Stimulated activated CD8-positive, alpha-beta memory T cell treated with anti-CD3 and anti-CD28 coated beads, Interleukin-4, amount 100 ng/mL, for 1 hour (primary cell): Measurements from ENCODE around the gene INTS6L.

Source experiments
- DNase-seq, 2 donors: peaks; one replicate each; pipeline ENCODE4 v3.0.0-alpha.2; 2020; ENCODE audit warnings: low read depth in 2 of 2, low spot score in 1 of 2

The INTS6L gene

DNA sequence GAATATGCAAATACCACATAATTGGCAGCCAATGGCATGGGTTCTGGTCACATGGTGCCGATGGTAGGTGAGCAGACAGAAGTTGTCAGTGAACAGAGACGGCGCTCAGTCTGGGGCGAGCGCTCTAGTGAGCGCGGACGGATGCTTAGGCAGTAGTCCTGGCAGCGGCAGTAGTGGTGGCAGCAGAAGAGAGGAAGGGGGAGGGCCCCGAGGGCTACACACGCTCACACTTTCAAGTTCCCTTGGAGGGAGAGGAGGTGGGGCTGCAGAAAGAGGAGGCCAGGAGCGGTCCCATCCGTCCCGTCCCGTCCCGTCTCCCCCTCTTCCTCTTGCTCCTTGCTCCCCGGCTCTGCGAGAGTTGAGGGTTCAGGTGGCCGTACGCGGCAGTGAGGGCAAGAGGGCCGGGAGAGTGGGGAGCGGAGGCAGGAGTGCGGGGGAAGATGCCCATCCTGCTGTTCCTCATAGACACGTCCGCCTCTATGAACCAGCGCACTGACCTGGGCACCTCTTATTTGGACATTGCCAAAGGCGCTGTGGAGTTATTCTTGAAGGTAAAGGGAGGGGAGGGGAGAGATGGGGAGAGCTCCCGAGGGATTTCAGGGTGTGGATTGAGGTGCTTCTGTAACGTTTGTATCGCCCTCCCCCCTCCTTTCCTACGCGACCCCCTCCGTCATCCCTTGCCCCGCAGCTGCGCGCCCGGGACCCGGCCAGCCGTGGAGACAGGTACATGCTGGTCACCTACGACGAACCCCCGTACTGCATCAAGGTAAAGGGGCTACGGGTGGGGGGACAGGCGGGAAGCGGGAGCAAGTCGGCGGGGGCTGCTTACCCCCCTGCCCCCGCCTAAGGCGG lies at the start of gene INTS6L:
INTS6L (plus strand) TSS at position 108 of the 852 bp plus-strand sequence; CDS start at position 441, 333 bp downstream.
- peak; percentile 59 to 72 for DNase-seq

DNA sequence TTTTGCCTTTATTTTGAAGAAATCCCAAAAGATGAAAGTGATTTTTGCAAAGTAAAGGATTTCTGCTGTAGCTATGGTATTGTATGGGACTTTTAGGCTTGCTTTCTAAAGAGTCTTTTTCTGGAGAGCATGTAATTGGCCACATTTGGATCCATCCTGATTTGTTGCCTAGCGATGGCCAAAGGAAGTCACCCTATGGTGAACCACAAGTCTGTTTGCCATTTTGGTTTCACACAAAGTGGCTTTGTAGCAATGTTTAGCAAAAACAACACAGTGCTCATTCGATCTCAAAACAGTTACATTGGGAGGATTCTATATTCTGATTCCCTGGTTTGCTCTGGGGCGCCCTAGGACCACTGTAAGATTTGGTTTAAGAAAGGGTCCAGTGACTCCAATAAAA lies 44.1 kb upstream of the INTS6L start:
- DNase-seq, result no peak

DNA sequence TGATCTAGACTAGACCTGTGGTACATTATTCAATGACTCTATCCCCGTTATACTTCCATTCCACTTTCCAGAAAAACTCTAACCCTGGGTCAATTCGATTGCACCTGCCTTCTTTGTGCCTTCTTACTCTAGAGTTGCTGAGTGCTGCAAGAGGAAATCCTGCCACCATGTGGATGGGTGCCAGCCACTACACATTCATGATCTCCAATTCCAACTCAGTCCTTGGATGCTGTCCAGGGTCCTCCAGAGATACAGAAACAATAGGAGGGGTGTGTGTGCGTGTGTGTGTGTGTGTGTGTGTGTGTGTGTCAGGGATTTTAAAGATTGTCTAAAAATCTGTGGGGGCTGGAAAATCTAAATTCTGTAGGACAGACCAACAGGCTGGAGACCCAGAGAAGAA lies 42.9 kb upstream of the INTS6L start:
- no peak for DNase-seq

- DNase-seq, result no peak
Observed at GRCh38 chrX:135480076-135480475, 40.4 kb upstream of the INTS6L start.

DNA sequence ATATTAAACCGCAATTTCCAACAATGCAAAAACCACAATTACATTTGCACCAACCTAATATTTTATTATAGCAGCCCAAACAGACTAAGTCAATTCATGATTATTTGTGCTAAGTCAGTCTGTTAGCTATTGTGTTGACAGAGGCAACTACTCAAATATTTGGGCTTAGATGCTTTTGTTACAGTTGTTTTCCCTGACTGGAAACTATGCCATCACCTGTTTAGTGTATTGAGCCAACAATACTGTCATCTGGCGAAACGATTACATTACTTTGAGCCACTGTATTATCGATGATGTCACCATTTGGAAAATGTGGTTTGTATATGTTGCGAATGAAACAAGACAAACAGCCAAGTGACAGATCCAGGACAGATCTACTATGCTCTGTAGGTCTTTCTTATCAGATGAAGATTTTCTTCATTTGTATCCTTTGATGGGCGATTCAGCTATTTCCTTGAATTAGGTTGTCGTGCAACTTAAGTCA lies 38.7 kb upstream of the INTS6L start:
- no peak for DNase-seq

DNA sequence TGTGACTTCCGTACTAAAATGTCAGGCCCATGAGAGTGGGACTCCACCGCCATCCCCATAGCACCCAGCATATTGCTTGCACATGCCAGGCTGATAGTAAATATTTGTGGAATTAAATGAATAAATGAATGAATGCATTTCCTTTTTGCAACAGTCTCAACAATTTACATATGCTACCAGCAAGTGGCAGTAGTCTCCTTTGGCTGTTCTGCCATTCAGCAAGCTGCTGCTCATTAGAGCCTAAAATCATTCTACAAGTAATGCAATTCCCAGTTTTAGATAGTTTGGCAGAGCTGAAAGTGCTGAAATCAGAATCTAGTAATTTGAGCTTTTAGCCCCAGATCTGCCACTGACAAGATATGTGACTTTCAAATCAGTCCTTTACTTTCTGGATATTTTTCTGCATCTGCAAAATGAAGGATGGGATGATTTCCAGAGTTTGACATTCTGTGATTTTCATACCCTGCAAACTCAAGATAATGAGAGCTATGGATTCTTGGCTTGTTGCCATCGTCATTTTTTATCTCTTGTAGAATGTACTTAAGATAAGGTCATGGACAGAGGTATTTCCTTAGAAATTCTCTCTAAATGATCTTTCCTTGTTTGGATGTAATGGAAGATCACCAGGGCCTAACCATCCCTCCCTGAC lies 35.7 kb upstream of the INTS6L start:
- DNase-seq, result no peak

DNA sequence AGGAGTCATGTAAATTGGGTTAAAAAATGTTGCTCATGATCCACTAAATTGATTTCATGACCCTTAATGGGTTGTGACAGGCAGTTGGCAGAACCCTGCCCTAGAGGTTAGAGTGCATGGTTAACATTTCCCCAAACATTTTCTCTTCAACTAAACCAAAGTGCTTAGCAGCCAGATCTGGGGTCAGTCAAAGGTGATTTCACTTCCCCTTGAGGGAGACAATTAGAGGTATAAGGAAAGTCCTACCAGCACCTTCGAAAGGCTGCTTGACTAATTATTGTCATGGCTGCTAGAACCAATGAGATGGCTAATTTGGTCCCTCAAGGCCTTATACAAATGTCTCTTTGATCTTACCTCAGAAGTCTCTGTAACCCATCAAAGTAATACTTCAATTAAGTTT lies 30.9 kb upstream of the INTS6L start:
- no peak for DNase-seq

- DNase-seq, result no peak
Observed at GRCh38 chrX:135490979-135491514, 29.4 kb upstream of the INTS6L start.

DNA sequence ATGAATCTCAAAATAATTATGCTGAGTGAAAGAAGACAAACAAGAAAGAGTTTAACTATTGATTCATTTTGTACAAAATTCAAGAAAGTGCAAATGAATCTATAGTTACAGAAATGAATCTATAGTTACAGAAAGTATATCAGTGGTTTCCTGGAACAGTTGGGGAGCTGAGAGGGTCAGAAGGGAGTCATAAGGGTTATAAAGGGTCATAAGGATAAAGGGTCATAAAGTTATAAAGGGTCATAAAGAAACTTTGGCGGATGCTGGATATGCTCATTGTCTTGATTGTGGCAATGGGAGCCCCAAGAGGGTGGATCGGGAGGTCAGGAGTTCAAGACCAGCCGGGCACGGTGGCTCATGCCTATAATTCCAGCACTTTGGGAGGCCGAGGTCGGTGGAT lies 26.0 kb upstream of the INTS6L start:
- DNase-seq, result no peak

GRCh38 chrX:135497736-135498135 lies 22.7 kb upstream of the INTS6L start:
- no peak for DNase-seq

- no peak for DNase-seq
Observed at GRCh38 chrX:135498236-135498635, 22.2 kb upstream of the INTS6L start.

DNA sequence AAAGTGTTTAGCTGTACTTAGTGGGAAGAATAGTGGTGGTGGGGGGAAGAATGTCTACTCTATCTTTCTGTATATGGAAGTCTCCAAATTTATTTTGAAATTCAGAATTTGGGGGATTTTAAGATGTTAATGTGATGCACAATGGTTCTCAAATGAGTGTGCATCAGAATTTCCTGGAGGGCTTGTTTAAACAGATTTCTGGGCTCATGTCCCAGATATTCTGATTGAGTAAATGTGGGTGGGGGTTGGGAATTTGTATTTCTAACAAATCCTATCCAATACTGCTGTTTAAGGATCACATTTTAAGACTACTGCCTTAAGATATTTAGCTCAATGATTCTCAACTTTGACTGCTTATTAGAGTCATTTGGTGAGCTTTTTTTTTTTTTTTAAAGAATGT lies 15.1 kb upstream of the INTS6L start:
- DNase-seq, result no peak

- no peak for DNase-seq
Observed at GRCh38 chrX:135509885-135510284, 10.6 kb upstream of the INTS6L start.

DNA sequence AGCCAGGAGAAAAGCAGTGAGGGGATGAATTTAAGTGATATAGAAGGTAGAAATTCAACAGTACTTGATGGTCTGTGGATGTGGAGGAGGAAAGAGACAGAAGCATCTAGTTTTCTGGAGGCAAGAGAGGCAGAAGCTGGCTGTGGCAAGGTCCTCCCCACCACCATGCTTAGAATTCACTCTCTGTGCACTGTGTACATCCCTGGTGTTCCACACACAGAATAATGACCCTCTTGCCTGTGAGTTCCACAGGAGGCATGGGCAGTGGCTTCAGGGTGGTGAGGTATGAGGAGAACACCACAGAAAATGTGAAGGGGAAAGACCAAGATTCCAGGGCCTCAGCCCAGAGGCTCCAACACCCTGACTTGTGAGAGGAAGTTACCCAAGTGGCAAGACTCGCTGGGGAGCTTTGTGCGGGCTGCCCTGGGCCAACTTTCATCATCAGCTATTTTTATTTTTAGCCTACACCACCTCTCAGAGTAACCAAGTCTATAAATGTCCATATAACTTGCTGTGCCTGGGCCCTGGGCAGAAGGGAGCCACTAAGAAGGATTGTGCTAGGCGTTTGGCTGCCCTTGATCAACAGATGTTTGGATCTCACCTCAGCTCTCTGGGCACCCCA lies 7.8 kb upstream of the INTS6L start:
- DNase-seq, result no peak

- no peak for DNase-seq
Observed at GRCh38 chrX:135513130-135513515, 7.3 kb upstream of the INTS6L start.

DNA sequence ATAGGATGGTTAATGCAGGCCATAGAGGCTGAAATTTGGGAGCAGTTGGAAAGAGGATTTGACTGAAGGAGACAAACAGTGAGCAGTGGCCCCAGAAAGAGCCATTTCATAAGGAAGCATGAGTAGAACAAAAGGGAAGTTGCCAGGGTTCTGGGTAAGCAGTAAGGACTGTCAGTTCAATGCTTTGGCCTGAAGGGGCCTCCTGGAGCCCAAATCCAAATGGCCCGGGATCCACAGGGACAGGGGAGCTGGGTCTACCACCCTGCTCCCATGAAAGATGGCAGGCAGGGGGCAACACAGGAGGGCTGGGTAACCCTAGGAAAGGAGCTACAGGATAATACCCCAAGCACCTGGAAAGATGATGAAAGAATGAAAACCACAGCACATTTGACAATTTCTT lies 4.1 kb upstream of the INTS6L start:
- DNase-seq, result no peak

- DNase-seq, result no peak
Observed at GRCh38 chrX:135518161-135518560, 2.3 kb upstream of the INTS6L start.

DNA sequence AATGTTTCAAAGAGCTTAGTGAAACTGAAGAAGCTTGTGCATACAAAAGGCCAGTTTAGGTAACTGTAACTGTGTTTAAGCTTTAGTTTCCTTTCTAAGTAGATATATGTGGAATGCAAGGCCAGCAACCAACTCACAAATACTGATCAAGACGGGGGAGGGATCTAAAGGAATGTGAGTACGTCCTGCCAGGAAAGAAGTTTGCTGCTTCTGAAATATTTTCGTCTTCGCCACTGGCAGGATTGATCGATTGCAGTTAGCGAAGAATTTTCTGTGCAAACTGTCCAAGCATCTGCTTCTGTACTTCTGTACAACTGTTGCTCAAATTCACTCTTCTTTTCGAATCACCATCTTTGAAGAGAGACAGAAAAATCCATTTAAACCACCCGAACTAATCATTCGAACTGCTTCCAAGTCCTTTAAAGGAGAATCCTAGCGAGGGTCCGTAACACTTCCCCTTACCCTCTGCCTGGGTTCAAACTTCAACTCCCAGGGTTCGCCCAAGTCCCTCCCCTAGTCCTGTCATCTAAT lies 373 bp upstream of the INTS6L start:
- DNase-seq, result no peak

- peak; percentile 37 to 65 for DNase-seq
Observed at GRCh38 chrX:135521405-135522131, 1.1 kb downstream of the INTS6L start.

- no peak for DNase-seq
Observed at GRCh38 chrX:135522132-135522530, 1.7 kb downstream of the INTS6L start.
